HepG2 (cell line): ENCODE data around the gene ERBB4. TPM values are rescaled to one million over a fixed set of nuclear protein-coding genes. Genes with fewer than 3 reads are reported as not detected.

Experiments
- ATAC-seq: fragments of 200-7000 bp; cut with Tn5 transposase; 3 replicates; pipeline ENCODE4 v1.9.1; 2020; ENCODE audit warnings: mild to moderate bottlenecking, moderate library complexity
- BruUV-seq: library from RNA; stranded (reverse); fragments of 400-500 nt; replicated peaks from 2 replicates; lab custom pipeline; 2021; lab: Mats Ljungman, UMichigan
- CTCF ChIA-PET: fragments of 300-600 bp; formaldehyde crosslinking; extraction: SDS; loops from one replicate; lab custom pipeline; 2021; ENCODE audit warnings: low total read pairs, inconsistent platforms, low intra/inter-chr PET ratio; lab: Yijun Ruan, JAX
- POLR2A ChIA-PET: fragments of 350-600 bp; sonication (Branson Sonifier 250); formaldehyde crosslinking; loops from one replicate; lab custom pipeline; 2020; ENCODE audit warnings: antibody characterized with exemption, inconsistent platforms; lab: Yijun Ruan, JAX
- DNase-seq: peaks from one replicate; pipeline ENCODE4 v3.0.0-alpha.2; 2015; ENCODE audit warnings: low spot score
- FAIRE-seq: peaks from 3 replicates; lab custom pipeline; 2011; peaks lifted over from hg19 to GRCh38; lab: Jason Lieb, UNC
- H2AFZ ChIP-seq: one replicate; pipeline ENCODE4 v1.6.1; 2011; ENCODE audit warnings: low read length, inconsistent platforms
- H3K27ac ChIP-seq: fragments of 300-600 bp; 3 replicates; pipeline ENCODE4 v1.8.0; 2011; ENCODE audit warnings: mixed run types, mild to moderate bottlenecking, mixed read lengths, low read length, inconsistent platforms; ENCODE audit not compliant: insufficient read depth; ENCODE audit errors: extremely low read length
- H3K27me3 ChIP-seq, 2 experiments: fragments of 200-600 bp in 1 of 2; 2 replicates in 1 of 2; 3 replicates in 1 of 2; pipeline versions ENCODE4 v1.6.0 to v1.8.0; 2011; ENCODE audit warnings: low read length in 2 of 2, mild to moderate bottlenecking in 2 of 2, moderate library complexity in 2 of 2, inconsistent platforms in 1 of 2; ENCODE audit not compliant: insufficient read depth in 2 of 2, control insufficient read depth in 1 of 2
- H3K36me3 ChIP-seq, 2 experiments: fragments of 200-600 bp in 1 of 2; replicated peaks in 1 of 2; 2 replicates in 1 of 2; 3 replicates in 1 of 2; pipeline versions ENCODE4 v1.5.1 to v1.8.0; 2011; ENCODE audit warnings: low read length in 2 of 2, inconsistent platforms in 1 of 2; ENCODE audit not compliant: insufficient read depth in 2 of 2, control insufficient read depth in 1 of 2
- H3K4me1 ChIP-seq: 2 replicates; pipeline ENCODE4 v1.5.1; 2012; ENCODE audit warnings: low read length, inconsistent platforms; ENCODE audit not compliant: insufficient read depth
- H3K4me2 ChIP-seq: 2 replicates; pipeline ENCODE4 v1.6.0; 2011; ENCODE audit warnings: low read depth, low read length, inconsistent platforms
- H3K4me3 ChIP-seq, 3 experiments: fragments of 200-600 bp in 1 of 3; sonication (generic), shearing (Covaris generic) in 1 of 3; replicated peaks in 1 of 3; 2 replicates each; pipeline ENCODE4 v1.5.1; 2011 to 2016; ENCODE audit warnings: low read length in 3 of 3, inconsistent platforms in 2 of 3, low read depth in 2 of 3, mild to moderate bottlenecking in 2 of 3, control low read depth in 1 of 3, mixed read lengths in 1 of 3; ENCODE audit not compliant: insufficient read depth in 1 of 3
- H3K79me2 ChIP-seq: one replicate; pipeline ENCODE4 v1.6.1; 2011; ENCODE audit warnings: low read length, inconsistent platforms; ENCODE audit not compliant: insufficient read depth
- H3K9ac ChIP-seq: 2 replicates; pipeline ENCODE4 v1.6.0; 2011; ENCODE audit warnings: mild to moderate bottlenecking, low read depth, low read length, inconsistent platforms; ENCODE audit not compliant: insufficient read depth
- H3K9me3 ChIP-seq: 2 replicates; pipeline ENCODE4 v1.5.1; 2012; ENCODE audit warnings: mild to moderate bottlenecking, low read length
- H4K20me1 ChIP-seq: 2 replicates; pipeline ENCODE4 v1.6.0; 2011; ENCODE audit warnings: inconsistent platforms, mild to moderate bottlenecking, low read length, moderate library complexity; ENCODE audit not compliant: insufficient read depth
- ARID4A ChIP-seq: sonication (generic); formaldehyde crosslinking; IDR thresholded peaks from 2 replicates; pipeline ENCODE4 v1.5.0; 2020; ENCODE audit warnings: mild to moderate bottlenecking, missing genetic modification reagents, borderline replicate concordance
- NFATC3 ChIP-seq: sonication (generic); formaldehyde crosslinking; IDR thresholded peaks from 2 replicates; pipeline ENCODE4 v1.5.1; 2020; ENCODE audit warnings: mild to moderate bottlenecking, missing genetic modification reagents
- PRDM10 ChIP-seq: sonication (generic); formaldehyde crosslinking; IDR thresholded peaks from 2 replicates; pipeline ENCODE4 v1.4.0; 2020; ENCODE audit warnings: low read depth, missing genetic modification reagents
- ZNF333 ChIP-seq: sonication (generic); formaldehyde crosslinking; IDR thresholded peaks from 2 replicates; pipeline ENCODE4 v1.4.0; 2020; ENCODE audit warnings: mild to moderate bottlenecking, missing genetic modification reagents, borderline replicate concordance
- ZNF549 ChIP-seq: sonication (generic); formaldehyde crosslinking; IDR thresholded peaks from 2 replicates; pipeline ENCODE4 v1.5.0; 2020; ENCODE audit warnings: missing genetic modification reagents
- ZNF703 ChIP-seq: sonication (generic); formaldehyde crosslinking; IDR thresholded peaks from 2 replicates; pipeline ENCODE4 v1.5.1; 2020; ENCODE audit warnings: missing genetic modification reagents, mild to moderate bottlenecking, moderate library complexity, borderline replicate concordance
- ZNF761 ChIP-seq: sonication (generic); formaldehyde crosslinking; conservative IDR thresholded peaks from 2 replicates; pipeline ENCODE4 v1.4.0; 2020; ENCODE audit warnings: mild to moderate bottlenecking, missing genetic modification reagents
- ZZZ3 ChIP-seq: sonication (generic); formaldehyde crosslinking; IDR thresholded peaks from 2 replicates; pipeline ENCODE4 v1.4.0; 2020; ENCODE audit warnings: missing genetic modification reagents, mild to moderate bottlenecking, borderline replicate concordance
- WGBS: methylation state at CpG from one replicate; pipeline ENCODE4 v1.1.6; 2017; ENCODE audit warnings: low lambda C conversion rate; 5-methylcytosine and 5-hydroxymethylcytosine counted together
- in situ Hi-C: cut with HindIII; loops from 2 replicates; pipeline ENCODE4 v1.10.0; 2017; ENCODE audit warnings: low pct_unique_long_range_greater_than_20kb; ENCODE audit not compliant: extremely low pct_ligation_motif_present
- intact Hi-C: fragments of 100-400 bp; cut with micrococcal nuclease; formaldehyde crosslinking; loops from one replicate; pipeline ENCODE4 v1.10.0; 2022; ENCODE audit not compliant: unreplicated experiment
- polyA plus RNA-seq, 8 experiments: library from polyadenylated mRNA; depleted of rRNA in 3 of 8; stranded (reverse) in 7 of 8; unstranded in 1 of 8; fragments of >200 nt; fragmentation: Illumina TruSeq in 4 of 8; extraction: Trizol in 4 of 8; gene quantifications; 2 replicates each; pipeline versions ENCODE4 v1.2.1 to v1.2.3, GENCODE V29; 2011 to 2016; ENCODE audit warnings: low read depth in 4 of 8, missing spikeins in 1 of 8, mixed read lengths in 1 of 8; ENCODE audit not compliant: insufficient read depth in 1 of 8
- total RNA-seq, 5 experiments: library from RNA; depleted of rRNA; stranded (reverse); fragments of >200 nt; fragmentation: Illumina TruSeq; extraction: Trizol; gene quantifications; 2 replicates each; pipeline ENCODE4 v1.2.3, GENCODE V29; 2016; ENCODE audit warnings: low read depth in 1 of 5

Gene ERBB4
- total and polyA plus RNA-seq, 2 of the 13 experiments (the other 11 are each of a cell fraction or from before 2014, with no cell fraction given): not detected

- no peak for TF ChIP-seq PRDM10 (CRISPR knock-in tag)
- TF ChIP-seq ZZZ3: no peak
- no peak for TF ChIP-seq ZNF549
- TF ChIP-seq NFATC3: no peak
- no peak for TF ChIP-seq ZNF333 (CRISPR knock-in tag)
- no peak for TF ChIP-seq ZNF761
- TF ChIP-seq, all 625 proteins: peak for 0
Measured at GRCh38 chr2:211741966-211742365, 796.6 kb downstream of the ERBB4 start (continued).

- ATAC-seq: no peak
- Histone ChIP-seq H2AFZ (no peak overlapping the region), H3K9ac (no peak overlapping the region), H3K27ac (no peak overlapping the region), H3K79me2 (no peaks in the 10 kb centered on the region), H4K20me1 (no peaks in the 10 kb centered on the region), H3K4me2 (no peak overlapping the region), H3K27me3 (no peaks in the 10 kb centered on the region), H3K4me1 (no peaks in the 10 kb centered on the region), H3K36me3 (no peaks in the 10 kb centered on the region), H3K4me3 (no peak overlapping the region), H3K9me3 (peaks cover 5% of the 10 kb centered on the region)
- ChIA-PET CTCF (no interaction called here), POLR2A (no interaction called here)
- in situ Hi-C loops (no loop called here), intact Hi-C loops (no loop called here)
- WGBS: 31% methylated on average over 3 of the region's 3 CpGs
- TF ChIP-seq ZNF703 (no peak), ARID4A (CRISPR knock-in tag) (no peak)
- no peak for DNase-seq
- no TSS peak for BruUV-seq
- FAIRE-seq: no peak
Measured at GRCh38 chr2:211737282-211737681, 801.3 kb downstream of the ERBB4 start.
